Stimulated activated CD8-positive, alpha-beta memory T cell treated with anti-CD3 and anti-CD28 coated beads, Interleukin-2, amount 100 ng/mL, for 48 hours (primary cell): ENCODE measurements around the gene IFI35.
"Not testable (repeated sequence)": the region's sequence is repeated elsewhere in the genome, so short reads cannot be mapped to it uniquely, and the experiment has no call there.

ENCODE experiments used
- DNase-seq, 2 donors: peaks; one replicate each; pipeline ENCODE4 v3.0.0-alpha.2; 2020; ENCODE audit warnings: low read depth in 2 of 2

The IFI35 gene

DNA sequence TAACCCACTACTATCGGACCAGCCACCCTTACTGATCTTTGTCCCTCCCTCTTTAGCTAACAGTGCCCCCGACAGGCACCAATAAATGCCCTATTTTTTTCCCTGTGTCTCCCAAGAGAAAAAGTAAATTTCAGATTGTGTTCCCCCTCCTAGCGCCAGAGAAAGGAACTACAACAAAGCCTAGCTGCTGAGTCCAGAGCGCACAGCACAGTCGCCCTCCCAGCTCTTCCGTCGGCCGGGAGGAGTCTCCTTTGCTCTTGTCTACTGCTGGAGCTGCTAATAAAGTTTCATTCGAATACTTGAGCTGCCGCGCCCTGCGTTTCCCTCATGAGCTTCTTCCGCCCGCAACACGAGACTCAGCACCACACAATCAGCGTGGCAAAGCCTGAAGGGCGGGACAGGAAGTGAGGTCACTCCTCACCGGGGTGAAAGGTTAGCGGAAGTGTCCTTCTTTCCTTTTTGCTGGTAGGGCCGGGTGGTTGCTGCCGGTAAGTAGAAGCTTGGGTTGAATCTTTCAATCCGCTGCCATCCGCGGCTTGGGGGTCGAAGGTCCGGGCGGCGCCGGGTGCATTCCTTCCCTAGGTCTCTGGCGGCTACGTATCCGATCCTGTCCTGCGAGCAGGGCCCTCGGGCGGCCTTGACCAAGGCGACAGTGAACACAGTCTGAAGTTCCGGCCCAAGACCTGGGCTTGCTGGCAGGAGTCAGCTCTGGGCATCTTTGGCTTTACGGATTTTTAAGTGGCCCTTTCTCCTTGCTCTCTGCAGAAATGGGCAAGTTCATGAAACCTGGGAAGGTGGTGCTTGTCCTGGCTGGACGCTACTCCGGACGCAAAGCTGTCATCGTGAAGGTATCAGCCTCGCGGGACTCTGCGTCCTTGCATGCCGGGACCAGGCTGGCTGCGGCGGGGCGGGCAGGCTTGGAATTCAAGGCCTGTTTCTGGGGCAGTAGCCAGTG is 8.3 kb upstream of the IFI35 start, which contains the start of gene RPL27:
Gene RPL27, plus strand, starts transcription at position 436 of the 955 bp plus-strand sequence. Its CDS starts 332 bp downstream, at position 768.
- DNase-seq: peak; percentile 87 to 94

DNA sequence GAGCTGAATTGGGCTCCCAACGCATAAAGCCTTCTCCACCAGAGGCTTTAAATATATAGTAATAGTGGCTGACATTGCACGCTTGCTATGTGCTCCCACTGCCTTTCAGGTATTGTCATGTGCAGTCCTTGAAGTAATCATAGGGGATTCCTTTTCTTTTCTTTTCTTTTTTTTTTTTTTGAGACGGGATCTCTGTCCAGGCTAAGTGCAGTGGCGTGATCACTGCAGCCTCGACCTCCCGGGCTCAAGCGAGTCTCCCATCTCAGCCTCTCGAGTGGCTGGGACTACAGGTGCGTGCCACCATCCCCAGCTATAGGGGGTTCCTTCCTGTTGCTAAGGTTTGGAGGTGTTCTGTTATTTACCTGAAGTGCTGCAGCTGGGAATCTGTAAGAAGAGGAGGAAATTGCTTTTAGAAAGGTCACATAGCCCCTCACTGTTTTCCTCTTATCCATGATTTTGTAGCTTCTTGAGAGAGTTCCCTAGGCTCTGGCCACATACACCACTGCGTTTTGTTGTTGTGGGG is 7.5 kb upstream of the IFI35 start:
- no peak for DNase-seq

DNA sequence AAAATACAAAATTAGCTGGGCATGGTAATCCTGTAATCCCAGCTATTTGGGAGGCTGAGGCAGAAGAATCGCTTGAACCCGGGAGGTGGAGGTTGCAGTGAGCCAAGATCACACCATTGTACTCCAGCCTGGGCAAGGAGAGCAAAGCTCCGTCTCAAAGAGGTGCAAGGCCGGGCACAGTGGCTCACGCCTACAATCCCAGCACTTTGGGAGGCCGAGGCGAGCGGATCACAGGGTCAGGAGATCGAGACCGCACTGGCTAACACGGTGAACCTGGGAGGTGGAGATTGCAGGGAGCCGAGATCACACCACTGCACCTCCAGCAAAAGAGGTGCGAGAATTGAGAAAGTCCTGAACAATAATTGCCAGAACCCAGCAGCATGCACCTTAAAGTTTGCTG is 5.7 kb upstream of the IFI35 start:
- not testable (repeated sequence) for DNase-seq

DNA sequence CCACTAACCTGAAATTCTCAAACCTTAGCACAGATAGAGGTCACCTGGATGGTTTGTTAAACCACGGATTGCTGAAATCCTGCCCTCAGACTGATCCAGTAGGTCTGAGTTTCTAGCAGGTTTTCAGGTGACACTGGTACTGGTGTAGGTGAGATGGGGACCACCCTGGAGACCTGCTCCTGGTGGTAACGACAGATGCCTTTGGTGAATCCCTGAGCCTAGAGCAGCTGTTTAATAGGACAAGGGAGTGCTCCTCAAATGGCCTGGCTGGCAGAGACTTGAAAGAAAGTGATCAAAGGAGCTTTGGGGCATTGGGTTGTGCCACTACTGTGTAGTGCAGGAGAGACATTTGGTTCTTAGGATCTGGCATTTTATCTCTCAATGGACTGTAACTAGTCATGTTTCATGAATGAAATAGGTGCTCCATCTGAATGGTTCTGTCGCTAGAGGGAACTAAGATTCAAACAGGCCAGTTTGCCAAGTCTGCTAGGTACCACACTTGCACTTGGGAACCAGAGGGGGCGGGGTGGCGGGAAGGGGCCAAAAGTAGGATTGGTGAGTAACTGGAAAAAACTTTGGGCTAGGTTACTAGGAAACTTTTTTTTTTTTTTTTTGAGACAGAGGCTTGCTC is 2.9 kb upstream of the IFI35 start:
- no peak for DNase-seq

DNA sequence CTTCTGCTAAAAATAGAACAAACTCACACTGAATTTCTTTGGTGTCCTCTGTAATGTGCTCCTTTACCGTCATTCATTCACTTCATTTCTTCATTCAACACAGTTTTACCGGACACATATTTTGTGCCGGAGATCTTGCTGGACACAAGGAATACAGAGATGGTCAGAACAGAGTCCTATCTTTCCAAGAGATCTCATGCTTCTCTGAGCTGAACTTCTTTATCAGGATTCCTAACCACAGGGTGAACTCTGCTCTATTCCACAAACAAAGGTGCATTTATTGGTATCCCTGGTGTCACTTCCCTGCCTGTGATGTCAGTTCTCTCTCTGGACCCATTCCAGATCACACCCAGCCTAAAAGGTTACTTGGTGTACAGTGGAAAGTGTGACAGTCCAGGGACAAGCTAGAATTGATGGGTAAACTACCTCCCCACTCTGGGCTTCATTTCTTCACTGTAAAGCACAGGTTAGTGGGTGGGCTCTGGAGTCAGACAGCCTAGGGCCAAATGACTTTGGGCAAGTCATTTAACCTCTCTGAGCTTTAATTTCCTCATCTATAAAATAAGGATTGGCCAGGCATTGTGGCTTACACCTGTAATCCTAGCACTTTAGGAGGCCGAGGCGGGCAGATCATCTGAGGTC is 4.2 kb downstream of the IFI35 start:
- DNase-seq: no peak

DNA sequence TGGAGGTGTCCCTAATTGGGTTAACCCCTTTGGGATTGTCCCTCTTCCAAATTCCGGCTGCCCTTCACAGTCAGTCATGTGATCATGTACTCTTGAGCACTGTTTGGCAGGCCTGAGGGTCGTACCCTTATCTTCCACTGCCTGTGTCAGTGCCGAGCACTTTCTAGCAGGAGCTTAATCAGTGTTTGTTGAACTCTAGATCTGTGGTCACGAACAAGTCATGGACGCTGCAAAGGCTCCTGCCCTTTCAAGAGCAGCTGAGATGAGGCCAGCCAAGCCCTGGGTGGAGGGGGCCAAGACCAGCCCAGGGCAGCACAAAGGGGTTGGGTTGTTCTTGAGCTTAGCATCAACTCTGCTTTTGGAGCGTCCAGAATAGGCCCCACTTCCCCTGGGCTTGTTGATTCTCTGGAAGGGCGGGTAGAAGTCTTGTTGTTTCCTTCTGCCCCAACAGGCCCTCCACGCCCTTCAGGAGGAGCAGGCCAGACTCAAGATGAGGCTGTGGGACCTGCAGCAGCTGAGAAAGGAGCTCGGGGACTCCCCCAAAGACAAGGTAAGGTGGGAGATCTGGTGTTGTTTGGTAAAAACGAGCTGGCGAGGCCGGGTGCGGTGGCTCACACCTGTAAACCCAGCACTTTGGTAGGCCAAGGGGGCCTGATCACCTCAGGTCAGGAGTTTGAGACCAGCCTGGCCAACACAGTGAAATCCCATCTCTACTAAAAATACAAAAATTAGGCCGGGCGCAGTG is 5.3 kb downstream of the IFI35 start:
- DNase-seq: no peak

DNA sequence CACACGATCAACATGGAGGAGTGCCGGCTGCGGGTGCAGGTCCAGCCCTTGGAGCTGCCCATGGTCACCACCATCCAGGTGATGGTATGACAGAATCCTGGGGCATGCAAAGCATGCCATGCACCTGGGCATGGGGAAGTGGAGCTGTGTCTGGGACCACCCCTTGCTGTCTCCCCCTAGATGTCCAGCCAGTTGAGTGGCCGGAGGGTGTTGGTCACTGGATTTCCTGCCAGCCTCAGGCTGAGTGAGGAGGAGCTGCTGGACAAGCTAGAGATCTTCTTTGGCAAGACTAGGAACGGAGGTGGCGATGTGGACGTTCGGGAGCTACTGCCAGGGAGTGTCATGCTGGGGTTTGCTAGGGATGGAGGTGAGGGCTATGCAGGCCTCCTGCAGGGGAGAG is 6.7 kb downstream of the IFI35 start:
- DNase-seq: no peak

DNA sequence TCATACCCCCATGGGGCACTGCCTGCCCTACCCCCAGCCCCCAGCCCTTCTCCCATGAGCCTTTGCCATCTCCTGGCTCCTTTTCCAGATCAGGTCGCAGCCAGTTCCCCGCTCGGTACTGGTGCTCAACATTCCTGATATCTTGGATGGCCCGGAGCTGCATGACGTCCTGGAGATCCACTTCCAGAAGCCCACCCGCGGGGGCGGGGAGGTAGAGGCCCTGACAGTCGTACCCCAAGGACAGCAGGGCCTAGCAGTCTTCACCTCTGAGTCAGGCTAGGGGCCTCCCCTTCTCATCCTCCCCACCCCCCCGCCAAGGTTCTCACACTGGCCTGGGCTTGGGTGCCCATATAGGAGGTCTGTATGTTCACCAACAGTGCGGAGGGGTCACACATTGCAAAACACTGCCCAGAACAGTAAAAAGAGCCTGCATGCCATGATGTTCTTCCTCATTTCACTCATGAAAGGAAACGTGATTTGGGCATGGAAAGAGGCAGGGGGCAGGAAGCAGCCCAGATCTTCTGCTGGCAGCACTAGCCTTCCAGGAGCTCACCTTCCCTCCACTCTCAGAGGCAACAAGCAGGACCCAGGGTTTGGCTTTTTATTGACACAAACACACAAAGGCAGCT is 7.5 kb downstream of the IFI35 start:
- DNase-seq: no peak

DNA sequence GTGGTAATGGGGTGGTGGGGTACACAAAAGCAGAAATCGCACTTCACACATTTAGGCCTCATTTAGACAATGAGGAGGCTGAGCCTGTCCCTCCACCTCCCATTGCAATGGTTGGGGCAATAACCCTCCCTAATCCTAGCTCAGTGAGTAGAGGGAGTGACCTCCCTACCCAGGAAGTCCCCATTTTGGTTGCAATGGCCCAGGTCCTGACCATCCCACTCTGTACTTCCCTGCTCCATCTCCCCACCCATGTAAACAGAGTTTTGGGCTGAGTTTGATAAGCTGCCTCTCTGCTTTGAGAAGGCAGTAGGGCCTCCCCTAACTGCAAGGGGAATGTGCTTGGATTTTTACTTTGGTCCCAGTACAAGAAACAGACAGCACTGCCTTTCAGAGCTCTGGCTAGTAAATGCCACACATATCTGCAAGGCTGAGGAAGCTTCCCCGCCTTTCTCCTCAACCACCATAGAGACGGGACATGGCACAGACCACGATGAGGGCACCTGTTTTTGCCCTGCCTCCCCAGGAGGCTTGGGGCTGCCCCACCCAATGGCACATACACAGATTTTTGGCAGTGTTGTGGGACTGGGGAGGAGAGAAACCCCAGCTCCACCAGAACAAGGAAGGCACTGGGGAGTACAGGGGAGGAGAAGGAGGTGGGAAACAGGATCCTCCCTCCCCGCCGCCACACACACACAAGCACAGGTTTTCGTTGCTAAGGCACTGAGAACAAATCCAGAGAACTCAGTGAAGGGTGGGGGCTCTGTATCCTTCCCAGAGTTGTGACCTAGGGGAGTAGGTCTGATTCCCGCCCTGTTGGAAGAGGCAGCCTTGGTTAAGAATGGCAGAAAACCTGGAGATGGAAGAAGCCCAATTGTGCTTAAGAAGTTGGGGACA is 8.3 kb downstream of the IFI35 start:
- DNase-seq: no peak

DNA sequence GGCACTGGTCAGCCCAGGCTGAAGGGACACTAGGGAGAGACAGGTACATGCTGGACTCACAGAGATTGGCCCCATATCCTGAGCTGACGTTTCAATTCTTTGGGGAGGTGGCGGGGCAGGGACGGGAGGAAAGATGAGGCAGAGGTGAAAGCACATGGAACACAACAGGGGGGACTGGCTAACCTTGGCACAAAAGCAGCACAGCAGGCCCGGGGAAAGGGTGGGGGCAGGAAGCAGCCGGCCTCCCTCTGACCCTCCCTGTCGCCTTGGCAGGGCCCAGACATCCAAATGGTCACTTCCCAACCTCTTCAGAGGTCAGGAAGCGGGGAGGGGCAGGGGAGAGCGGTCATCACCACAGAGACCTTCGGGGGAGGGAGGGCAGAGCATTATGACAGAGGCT is 9.0 kb downstream of the IFI35 start:
- no peak for DNase-seq

DNA sequence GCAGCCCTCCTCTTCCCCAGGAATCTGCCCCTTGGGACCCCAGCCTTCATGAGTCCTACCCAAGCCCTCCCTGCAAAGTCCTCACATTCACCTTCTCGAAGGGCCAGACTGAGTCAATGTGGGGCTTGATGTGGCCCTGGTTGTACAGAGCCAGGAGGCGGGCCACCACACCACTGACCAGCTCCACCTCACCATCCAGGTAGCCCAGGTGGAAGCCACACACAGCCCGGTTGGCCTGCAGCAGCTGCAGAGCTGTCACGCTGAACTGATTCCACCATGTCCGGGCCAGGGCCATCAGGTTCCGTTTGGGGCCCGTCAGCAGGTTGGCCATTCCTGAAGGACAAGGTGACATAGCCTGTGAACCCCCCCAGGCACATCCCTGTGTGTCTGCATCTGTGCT is 9.6 kb downstream of the IFI35 start:
- no peak for DNase-seq

DNA sequence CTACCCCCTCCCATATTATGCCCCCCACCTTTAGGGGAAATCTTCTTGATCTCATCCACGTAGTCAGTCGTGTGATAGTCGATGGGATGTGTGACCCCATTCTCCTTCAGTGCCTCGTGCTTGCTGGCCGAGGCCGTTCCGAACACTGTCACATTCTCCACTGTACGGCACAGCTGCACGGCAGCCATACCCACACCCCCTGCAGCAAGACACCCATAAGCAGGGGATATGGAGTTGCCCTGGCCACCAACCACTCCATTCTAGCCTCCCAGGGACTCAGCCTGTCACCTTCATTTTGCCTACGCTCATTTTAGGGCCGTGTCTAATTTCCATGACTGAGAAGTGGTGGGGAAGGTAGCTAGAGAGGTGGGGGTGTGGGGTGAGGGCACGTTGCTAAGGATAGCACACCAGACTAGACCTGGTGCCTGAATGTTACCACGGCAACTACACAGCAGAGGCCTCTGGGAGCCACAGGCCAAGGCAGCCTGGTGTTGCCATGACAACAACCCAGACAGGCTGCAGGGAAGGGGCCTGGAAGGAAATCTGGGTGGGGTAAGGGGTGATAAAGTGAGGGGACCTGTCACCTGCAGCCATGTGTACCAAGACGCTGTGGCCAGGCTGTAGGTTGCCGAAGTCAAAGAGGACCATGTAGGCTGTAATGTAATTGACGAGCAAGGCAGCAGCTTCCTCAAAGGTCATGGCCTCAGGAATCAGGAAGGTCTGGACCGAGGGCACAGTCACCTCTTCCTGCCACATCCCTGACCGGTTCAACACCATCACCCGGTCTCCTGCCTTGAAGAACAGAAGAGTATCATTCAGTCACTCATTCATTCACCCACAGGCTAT is 11.6 kb downstream of the IFI35 start:
- DNase-seq: no peak

DNA sequence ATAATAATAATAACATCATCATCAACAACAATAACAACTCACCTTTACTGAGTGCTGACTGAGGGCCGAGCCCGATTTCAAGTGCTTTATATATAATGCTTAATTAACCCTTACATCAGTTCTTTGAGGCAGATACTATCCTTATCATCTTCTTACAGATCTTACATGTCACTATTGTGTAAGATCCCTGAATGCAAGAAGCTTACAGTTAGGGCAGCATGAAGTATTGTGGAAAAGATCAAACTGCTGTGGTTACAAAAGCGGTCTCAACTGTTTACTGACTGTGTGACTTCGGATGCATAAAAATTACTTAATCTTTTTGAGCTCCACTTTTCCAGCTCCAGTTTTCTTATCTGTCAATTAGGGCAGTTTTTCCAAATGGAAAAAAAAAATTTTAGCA is 12.3 kb downstream of the IFI35 start:
- no peak for DNase-seq

DNA sequence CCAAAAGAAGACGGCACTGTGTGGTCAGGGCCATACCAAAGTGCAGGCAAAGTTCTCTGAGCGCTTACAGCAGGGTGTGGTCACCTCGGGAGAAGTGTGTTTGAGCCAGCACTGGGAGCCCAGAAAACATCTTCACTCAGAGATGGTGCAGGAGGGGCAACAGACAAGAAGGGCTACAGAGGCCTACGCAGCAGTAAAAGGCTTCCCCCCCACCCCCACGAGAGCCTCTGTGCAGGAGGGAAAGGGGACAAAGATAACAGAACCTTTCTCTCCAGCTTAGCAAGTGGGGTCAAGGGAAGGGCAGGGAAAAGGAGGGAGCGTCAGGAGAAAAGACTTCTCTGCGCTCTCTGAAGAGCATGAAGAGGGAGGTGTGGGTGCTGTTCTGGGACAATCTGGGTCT is 12.8 kb downstream of the IFI35 start:
- DNase-seq: no peak

DNA sequence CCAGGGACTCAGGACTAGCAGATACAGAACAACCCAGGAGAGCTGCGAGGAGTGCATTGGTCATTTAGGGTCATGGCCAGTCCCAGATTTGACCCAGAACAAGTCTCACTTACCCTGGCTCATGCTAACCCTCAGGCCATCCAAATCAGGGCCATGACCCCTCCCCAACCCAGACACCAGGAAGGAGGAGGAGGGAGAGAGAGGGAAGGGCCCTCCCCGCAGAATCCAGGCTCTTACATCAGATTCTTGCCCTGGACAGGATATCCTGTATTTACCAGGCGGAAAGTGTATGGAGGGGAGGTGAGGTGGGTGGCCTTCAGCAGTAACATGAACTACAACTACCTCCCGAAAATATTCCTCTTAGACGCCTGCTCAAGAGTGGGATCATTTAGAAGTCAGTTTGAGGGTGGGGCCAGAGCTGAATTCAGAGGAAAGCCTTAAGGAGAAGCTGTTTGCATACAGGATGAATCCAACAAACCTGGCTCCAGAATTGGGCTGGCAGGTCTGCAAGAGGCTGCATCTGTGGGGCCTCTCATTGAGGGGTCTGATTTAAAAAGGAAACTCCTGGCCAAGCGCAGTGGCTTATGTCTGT is 13.5 kb downstream of the IFI35 start:
- DNase-seq: no peak

DNA sequence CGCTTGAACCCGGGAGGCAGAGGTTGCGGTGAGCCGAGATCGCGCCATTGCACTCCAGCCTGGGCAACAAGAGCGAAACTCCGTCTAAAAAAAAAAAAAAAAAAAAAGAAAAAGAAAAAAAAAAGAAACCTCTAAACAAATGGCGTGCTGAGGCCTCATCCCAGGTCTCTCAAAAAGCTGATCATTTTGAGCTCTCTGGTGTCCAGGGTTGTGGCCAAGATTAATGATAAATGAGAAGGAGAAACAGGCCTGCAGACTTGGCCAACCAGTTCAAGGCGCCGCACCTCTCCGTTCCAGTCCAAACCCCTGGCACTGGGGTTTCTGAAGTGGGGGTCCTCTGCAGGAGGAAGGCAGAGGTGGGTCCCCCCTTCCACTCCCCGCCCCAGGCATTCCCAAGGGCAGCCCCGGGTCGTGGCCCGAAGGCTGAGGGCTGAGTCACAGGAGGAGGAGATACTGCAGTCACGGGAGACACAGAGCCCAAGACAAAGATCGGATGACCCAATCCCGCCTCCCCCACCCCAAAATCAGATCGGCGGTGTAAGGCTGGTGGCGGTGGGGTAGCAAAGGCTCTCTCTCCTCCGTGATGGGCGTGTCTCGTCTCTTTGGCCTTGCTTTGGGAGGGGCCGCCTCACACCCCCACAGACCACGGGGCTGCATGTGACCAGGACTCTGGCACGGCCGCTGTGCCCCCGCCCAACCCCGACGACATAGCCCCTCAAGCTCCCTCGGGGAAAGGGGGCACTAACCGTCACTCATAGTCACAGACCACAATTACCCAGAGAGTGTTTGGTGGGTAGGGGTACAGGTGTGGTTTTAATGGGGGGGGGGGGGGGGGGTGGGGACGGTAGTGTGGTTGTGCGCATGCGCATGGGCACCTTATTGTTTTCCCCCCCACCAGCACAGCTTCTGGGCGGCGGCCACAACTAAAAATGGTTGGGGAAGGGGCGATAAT is 14.5 kb downstream of the IFI35 start:
- DNase-seq: no peak

DNA sequence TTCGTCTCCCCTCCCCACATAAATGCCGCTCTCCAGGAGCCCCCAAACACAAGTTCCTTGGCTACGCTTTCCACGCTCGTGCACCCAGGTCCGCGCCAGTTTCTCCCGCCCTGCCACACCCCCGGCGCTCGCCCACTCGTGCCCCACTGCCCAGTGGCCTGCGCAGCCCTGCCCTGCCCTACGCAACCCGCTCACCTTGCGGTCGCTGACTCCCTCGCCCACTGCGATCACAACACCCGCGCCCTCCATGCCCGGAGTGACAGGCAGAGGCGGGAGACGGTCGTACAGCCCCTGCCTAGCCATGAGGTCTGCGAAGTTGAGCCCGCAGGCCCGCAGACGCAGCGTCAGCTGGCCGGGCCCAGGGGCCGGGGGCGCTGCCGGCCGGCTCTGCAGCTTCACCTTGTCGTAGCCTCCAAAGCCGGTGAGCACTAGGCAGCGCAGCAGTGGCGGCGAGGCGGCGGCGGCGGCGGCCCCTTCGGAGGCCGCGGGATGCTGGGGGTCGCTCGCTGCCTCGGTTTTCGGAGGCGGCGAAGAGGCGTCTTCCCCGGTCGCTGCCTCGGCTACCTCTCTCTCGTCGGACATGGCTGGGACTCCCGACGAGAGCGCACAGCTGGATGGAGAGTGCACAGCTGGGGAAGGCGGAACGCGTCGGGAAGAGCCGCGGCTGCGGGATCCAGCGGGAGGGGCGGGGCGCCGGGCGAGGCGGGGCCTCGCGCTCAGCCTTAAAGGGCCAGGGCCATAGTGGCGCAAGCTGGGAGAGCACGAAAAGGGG is 15.3 kb downstream of the IFI35 start, which contains the start of gene VAT1:
Gene VAT1, minus strand, starts transcription at position 645 of the 772 bp plus-strand sequence. Its CDS starts 63 bp downstream, at position 582.
- DNase-seq: peak; percentile 49 to 52
